GM20431 (cell line): ENCODE data around the gene ANTXRL.

Experiments used
- in situ Hi-C: fragments of 300-500 bp; cut with MseI, MboI; formaldehyde crosslinking; loops from one replicate; pipeline ENCODE4 v1.15.0; 2020; ENCODE audit warnings: low sequenced_read_pairs; ENCODE audit not compliant: unreplicated experiment

Gene ANTXRL

GRCh38 chr10:46286991-46287693 is at the start of gene ANTXRL:
Gene ANTXRL (plus strand): TSS chr10:46286997. CDS start chr10:46287263, 266 bp downstream.
- in situ Hi-C loops, result loop anchor here (25.0 kb wide), 1 partner anchor 1100 kb away; the partner anchor contains the start of gene ZNF488

GRCh38 chr10:46237815-46238510 is 48.8 kb upstream of the ANTXRL start:
- in situ Hi-C loops, result loop anchor here (25.0 kb wide), 1 partner anchor 1001 kb away; no protein-coding TSS in a partner anchor

GRCh38 chr10:46239247-46239646 is 47.5 kb upstream of the ANTXRL start:
- in situ Hi-C loops, result loop anchor here (25.0 kb wide), 1 partner anchor 1002 kb away; no protein-coding TSS in a partner anchor

- in situ Hi-C loops, result loop anchor here (25.0 kb wide), 1 partner anchor 1003 kb away; no protein-coding TSS in a partner anchor
Measured at GRCh38 chr10:46239993-46240683, 46.7 kb upstream of the ANTXRL start.

- in situ Hi-C loops, result loop anchor here (25.0 kb wide), 1 partner anchor 1004 kb away; no protein-coding TSS in a partner anchor
Measured at GRCh38 chr10:46240684-46241565, 45.9 kb upstream of the ANTXRL start.

GRCh38 chr10:46245381-46245900 is 41.4 kb upstream of the ANTXRL start:
- in situ Hi-C loops, result loop anchor here (25.0 kb wide), 1 partner anchor 1008 kb away; no protein-coding TSS in a partner anchor

GRCh38 chr10:46246400-46247180 is 40.2 kb upstream of the ANTXRL start:
- in situ Hi-C loops, result loop anchor here (25.0 kb wide), 1 partner anchor 1009 kb away; no protein-coding TSS in a partner anchor

- in situ Hi-C loops, result loop anchor here (25.0 kb wide), 1 partner anchor 1010 kb away; no protein-coding TSS in a partner anchor
Measured at GRCh38 chr10:46247181-46247475, 39.7 kb upstream of the ANTXRL start.

- in situ Hi-C loops, result loop anchor here (25.0 kb wide), 1 partner anchor 1011 kb away; no protein-coding TSS in a partner anchor
Measured at GRCh38 chr10:46247808-46248569, 38.8 kb upstream of the ANTXRL start.

- in situ Hi-C loops, result loop anchor here (25.0 kb wide), 1 partner anchor 1011 kb away; no protein-coding TSS in a partner anchor
Measured at GRCh38 chr10:46248651-46249146, 38.1 kb upstream of the ANTXRL start.

GRCh38 chr10:46249617-46250344 is 37.0 kb upstream of the ANTXRL start:
- in situ Hi-C loops, result loop anchor here (25.0 kb wide), 1 partner anchor 1012 kb away; no protein-coding TSS in a partner anchor

- in situ Hi-C loops, result no loop called here
Measured at GRCh38 chr10:46250481-46250880, 36.3 kb upstream of the ANTXRL start.

GRCh38 chr10:46250898-46251856 is 35.6 kb upstream of the ANTXRL start:
- in situ Hi-C loops, result no loop called here

- in situ Hi-C loops, result no loop called here
Measured at GRCh38 chr10:46251857-46252847, 34.6 kb upstream of the ANTXRL start.
